Spleen (tissue), 7 donors: ENCODE results near the gene PTGDR2.

Experiments
- POLR2A ChIP-seq, 3 donors: fragments of 450-650 bp; IDR thresholded peaks; one replicate each; pipeline ENCODE4 v1.5.1; 2017; ENCODE audit warnings: antibody characterized with exemption in 3 of 3, mild to moderate bottlenecking in 1 of 3
- TF ChIP-seq, protein P1 (sequence below), 11 experiments: fragments of 200-600 bp in 7 of 11; fragments of 450-650 bp in 4 of 11; sonication (generic) in 4 of 11; IDR thresholded peaks in 8 of 11; conservative IDR thresholded peaks in 3 of 11; 1 replicate in 7 of 11; 2 replicates in 4 of 11; pipeline versions ENCODE4 v1.4.0 to v1.8.0; 2016 to 2021; ENCODE audit warnings: antibody characterized with exemption in 11 of 11, inconsistent platforms in 4 of 11, mild to moderate bottlenecking in 1 of 11
- donor health status: DM: no; HTN: no; CAD: no; lungs with moderate emphysema.
- donor health status: DM: no; HTN: no; CAD: no.
- donor health status: DM: no; HTN: no; CAD: no.

- TF ChIP-seq POLR2A (IDR thresholded peaks at IDR 0.05) = no peak
- TF ChIP-seq, protein P1, sequence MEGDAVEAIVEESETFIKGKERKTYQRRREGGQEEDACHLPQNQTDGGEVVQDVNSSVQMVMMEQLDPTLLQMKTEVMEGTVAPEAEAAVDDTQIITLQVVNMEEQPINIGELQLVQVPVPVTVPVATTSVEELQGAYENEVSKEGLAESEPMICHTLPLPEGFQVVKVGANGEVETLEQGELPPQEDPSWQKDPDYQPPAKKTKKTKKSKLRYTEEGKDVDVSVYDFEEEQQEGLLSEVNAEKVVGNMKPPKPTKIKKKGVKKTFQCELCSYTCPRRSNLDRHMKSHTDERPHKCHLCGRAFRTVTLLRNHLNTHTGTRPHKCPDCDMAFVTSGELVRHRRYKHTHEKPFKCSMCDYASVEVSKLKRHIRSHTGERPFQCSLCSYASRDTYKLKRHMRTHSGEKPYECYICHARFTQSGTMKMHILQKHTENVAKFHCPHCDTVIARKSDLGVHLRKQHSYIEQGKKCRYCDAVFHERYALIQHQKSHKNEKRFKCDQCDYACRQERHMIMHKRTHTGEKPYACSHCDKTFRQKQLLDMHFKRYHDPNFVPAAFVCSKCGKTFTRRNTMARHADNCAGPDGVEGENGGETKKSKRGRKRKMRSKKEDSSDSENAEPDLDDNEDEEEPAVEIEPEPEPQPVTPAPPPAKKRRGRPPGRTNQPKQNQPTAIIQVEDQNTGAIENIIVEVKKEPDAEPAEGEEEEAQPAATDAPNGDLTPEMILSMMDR (IDR thresholded peaks at IDR 0.05 in 8 of 11, conservative IDR thresholded peaks at IDR 0.05 in 3 of 11) = peak in 9 of 11 experiments; percentile 10 to 52 (median 37)
Observed at GRCh38 chr11:60887556-60887955, 31.8 kb upstream of the PTGDR2 start.
